CD4-positive, alpha-beta T cell treated with Interleukin-17A for 4 hours (primary cell): Measurements from ENCODE around the gene THSD4.

ENCODE experiments used
- DNase-seq: peaks from one replicate; pipeline ENCODE4 v3.0.0-alpha.2; 2020; ENCODE audit warnings: mixed read lengths

THSD4 gene

DNA sequence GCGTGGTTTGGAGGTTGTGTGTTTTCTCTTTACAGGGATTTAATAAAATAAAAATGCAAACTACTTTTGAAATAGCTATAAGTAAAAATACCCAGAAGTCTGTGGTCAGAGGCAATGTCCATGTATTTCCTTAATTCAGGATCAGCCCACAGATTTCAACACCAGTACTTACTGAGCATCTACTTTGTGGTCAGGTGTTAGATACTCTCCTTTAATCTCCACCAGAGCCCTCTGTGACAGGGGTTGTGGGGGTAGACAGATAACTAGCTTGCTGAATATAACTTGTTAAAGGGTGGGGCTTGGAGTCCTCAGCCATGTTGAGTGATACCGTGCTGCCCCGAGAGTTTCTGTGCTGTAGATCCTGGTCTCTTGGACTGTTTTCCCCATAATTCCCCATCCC lies 451.0 kb downstream of the THSD4 start:
- no peak for DNase-seq

DNA sequence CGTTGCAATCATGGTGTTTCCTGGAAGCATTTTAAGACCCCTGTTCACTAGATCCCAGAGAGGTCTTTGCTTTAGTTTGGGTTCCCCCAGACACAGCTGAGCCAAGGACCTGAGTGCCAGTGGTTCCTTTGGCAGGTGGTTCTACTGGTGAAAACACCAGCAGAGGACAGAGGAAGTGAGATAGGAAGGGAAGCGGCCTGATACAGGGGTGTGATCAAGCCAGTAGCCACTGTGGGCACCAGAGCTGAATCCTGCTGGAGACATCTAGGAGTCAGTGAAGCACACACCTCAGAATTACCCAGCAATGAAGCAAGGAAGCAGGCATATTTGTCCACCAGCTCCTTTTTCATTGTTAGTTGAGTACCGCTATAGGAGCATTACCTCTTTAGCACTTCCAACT lies 451.9 kb downstream of the THSD4 start:
- no peak for DNase-seq

DNA sequence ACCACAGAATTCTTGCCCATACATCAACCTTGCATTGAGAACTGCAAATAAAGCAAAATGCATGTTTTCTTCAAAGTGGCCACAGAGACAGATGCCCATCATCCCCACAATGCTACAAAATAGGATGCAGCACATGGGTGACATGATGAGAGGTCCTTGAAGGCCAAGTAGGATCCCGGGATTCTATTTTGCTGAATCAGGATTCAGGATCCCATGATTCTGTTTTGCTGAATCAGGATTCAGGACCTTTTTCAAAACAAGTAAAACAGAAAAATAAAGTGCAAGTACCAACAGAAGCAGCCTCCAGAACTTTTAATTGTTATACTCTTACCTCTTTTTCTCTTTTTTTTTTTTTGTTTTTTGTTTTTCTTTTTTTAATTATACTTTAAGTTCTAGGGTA lies 453.0 kb downstream of the THSD4 start:
- no peak for DNase-seq

DNA sequence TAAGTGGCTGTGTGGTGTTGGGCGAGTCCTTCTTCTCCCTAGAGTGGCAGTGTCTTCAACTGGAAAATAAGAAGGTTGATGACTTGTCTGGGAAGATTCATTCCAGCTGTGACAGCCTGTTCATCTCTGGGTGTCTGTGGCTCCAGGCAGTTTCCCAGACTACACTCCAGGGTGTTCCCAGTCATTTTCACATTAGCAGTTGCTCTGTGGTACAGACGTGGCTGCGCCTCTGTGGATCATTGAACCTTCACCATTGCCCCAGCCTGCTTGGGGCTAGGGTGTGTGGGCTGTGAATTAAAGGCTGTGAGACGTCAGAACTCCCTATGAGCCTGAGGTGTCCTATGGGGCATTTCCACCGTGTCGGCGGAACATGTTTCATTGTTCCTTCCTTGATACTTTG lies 455.5 kb downstream of the THSD4 start:
- DNase-seq, result no peak

DNA sequence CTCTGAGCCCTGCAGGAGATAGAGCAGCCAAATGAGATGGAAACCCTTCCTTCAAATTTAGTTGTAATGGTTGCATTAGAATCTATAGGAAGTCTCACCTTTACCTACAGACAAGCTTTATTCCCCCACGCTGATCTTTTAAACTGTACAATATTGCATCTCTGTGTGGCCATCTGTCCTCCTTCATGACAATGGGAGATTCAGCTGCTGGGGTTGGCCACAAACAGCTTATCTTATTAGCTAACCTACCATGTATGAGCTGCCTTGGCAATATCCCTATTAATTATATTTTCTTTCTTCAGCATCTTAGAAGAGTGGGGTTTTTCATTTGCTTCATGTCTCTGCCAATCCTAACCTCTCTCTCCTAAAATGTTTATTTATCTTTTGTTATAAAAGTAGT lies 456.4 kb downstream of the THSD4 start:
- DNase-seq, result no peak

DNA sequence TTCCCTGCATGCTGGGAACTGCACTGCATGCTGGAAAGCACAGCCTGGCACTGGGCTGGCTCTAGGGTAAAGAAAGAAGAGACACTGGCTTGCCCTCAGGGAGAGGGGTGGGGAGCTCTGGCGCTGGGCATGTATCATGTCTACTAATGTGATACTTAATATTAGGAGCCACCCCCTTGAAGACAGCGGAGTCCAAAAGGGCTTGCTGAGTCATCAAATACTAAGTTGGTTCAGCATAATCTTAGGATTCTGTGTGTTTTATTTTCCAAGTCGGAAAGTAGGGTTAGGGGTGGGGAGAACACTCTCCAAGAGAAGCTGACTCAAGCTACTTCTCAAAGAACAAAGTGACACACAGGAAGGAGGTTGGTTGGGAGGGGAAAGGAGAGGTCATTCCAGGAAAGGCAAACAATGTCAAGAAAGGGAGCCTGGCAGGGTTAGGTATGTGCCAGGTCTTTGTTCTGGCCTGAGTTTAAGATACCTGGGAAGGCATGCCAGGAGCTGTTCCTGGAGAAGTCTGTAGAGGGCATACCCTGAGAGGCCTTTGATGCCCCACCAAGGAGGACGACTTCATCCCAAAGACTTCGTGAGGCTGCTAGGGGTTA lies 457.3 kb downstream of the THSD4 start:
- DNase-seq, result no peak

DNA sequence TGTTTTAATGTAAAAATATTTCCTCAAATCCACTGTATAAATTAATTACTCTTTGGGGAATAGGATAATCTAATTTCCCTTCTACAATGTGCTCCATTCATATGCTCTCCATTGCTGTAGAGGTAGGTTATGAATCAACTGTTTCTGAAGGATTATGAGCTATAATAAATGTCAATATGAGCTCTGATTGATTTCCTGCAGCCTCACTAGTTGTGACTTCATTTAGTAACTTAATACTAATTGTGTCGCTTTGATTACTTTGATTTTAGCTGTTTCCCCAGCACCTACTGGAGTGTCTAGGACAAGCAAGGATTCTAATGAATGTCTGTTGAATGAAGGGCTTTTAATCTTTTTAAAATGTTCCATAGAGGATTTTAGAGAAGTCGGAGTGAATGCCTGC lies 458.3 kb downstream of the THSD4 start:
- no peak for DNase-seq

DNA sequence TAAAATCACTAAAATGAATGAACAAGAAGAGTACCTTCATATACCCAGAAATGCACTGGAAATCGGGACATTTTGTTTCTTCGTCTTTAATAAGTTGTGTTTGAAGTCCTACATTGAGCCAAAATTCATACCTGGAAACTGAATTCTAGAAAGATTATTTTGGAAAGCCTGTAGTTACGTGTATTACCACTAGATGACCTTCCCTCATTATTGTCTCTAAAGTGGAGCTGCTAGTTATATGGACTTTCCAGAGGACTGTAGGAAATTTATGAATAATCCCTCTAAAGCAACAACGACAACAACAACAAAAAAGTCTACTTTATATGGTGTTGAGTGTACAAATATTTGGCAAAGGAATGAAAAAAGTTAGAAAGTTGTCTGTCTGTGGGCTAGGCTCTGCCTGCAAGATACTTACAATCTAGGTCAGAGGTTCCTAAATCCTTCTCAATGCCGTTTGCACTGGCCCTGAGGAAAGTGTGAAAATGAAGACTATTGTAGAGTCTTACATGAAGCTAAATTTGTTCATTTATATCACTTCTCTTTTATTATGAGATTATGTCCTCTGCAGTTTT lies 460.3 kb downstream of the THSD4 start:
- DNase-seq, result no peak

DNA sequence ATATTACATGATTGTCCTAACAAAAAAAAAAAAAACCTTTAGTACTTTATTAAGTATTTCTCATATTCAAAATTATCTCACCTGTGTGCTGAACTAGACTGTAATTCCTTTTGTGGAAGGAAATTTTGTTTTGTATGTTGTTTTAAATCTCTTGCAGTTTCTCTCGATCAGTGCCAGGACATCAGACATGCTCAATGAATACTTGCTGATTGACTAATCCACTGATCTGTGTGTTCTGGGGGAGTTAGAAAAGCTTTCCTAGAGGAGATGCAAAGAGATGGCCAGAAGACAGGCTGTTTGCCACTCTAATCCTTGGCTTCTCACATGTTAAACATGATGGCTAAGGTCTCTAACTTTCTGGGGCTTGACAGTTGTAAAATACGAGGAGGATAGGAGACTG lies 461.8 kb downstream of the THSD4 start:
- no peak for DNase-seq

DNA sequence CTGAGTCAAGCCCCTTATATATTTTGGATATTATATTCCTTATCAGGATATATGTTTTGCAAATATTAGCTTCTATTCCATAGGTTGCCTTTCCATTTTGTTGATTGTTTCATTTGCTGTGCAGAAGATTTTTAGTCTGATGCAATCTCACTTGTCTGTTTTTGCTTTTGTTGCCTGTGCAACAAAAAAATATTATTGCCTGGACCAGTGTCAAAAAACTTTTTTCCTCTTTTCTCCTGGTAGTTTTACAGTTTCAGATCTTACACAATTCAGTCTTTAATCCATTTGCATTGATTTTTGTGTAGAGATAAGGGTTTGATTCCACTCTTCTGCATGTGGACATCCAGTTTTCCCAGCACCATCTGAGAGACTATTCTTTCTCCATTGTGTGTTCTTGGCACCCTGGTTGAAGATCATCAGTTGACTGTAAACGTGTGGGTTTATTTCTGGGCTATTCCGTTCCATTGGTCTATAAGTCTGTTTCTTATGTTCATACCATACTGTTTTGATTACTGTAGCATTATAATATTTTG lies 466.2 kb downstream of the THSD4 start:
- DNase-seq, result no peak

DNA sequence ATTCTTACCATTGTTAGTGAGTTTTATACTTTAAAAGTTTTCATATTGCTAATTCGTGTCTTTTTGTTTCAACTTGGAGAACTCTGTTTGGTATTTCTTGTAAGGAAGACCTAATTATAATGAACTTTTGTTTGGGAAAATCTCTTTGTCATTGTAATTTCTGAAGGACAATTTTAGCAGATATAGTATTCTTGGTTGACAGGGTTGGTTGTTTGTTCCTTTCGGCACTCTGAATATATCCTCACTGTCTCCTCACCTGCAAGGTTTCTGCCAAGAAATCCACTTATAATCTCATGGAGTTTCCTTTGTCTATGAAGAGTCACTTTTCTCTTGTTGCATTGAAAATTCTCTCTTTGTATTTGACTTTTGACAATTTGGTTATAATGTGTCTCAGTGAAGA lies 469.9 kb downstream of the THSD4 start:
- DNase-seq, result no peak

DNA sequence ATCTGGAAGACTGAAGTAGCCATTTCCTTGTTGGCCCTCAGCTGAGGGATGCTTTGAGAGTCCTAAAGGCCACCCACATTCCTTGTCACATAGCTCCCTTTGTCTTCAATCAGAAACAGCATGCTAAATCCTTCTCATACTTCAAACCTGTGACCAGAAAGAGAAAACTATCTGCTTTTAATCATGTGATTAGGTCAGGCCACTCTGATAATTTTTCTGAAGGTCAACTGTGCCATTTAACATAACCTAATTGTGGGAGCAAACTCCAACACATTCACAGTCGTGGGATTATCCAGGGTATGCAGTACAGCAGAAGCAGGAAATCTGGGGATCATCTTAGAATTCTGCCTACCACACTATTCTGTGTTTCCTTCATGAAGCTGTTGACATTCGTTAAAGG lies 471.2 kb downstream of the THSD4 start:
- no peak for DNase-seq

DNA sequence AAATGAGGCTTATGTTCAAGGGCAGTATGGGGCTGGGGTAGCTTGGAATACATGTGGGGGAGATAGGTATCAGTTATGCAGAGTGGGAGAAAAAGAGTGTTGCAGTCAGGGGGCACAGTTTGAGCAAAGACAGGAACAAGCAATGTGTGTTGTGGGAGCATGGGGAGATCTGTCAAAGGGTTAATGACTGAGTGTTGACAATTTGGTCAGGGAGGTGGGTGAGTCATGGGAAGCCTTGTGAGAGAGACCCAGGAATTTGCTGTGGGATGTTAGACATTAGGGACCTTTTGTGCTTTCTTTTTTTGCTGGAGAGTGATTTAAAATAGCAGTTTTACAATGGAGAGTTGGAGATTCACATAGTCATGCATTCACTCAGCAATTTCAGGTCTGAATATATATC lies 473.5 kb downstream of the THSD4 start:
- no peak for DNase-seq

DNA sequence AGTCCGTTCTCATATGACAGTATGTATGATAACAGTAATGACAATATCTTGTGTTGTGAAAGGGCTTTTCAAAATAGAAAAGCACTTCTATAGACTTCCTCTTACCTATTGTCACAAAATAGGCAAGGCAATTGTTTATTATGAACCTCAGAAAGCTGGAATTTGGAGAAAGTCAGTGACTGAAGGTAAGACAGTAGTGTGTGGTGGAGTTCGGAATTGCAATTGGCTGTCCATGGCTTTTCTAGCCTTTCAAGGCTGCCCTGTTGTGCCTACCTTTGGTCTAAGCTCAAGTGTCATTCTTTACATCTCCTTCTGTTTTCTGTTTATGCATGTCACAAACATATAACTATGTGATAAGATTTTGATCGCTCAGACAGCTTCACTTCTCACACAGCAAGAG lies 475.8 kb downstream of the THSD4 start:
- DNase-seq, result no peak

DNA sequence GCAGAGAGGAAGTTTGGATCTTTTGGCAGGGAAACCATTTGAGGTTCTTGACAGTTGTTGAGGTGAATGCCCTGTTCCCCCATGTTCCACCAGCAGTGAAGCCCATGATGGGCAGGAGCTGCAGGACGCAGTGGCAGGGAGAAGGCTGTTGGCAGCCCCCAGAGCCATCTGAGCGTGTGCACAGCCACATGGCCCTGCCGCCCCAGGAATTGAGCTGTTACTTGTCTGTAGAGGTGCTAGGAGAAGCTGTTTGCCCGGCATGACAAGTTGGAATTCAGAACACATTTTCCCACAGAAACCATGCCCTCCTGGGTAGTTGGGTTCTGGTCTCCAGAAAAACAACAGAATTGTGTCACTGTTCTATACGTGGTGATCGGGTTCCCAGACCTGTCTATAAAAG lies 476.9 kb downstream of the THSD4 start:
- no peak for DNase-seq

DNA sequence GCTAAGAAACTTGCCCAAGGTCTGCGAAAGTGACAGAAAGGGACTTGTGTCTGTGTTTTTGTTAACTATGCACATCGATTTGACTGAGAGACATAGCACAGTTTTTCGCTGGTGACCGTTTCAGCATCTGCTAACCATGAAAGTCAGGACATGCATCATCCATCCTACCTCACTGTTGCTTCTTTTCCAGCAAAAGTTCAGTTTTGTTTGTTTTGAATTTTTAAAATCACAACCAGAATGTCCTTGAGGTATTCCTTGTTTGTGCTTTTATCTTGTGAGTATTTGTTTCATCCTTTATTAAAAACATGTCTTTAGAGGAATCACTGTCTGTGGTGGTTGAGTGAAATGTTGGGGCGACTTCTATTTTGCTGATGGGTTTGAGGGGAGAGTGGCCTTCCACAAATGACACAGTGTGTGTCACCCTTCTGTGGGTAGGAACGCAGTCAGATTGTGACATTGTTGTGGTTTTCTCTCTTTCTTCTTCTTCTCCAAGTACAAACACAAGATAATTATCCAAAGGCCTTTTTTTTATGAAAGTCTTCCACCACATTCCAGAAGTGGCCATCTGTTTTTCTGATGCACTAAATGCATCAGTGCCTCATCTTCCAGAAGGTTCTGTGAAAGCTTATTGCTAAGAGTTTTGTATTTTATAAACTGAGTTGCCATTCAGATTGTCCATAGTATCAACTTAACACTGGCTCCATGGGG lies 480.7 kb downstream of the THSD4 start:
- DNase-seq, result no peak

DNA sequence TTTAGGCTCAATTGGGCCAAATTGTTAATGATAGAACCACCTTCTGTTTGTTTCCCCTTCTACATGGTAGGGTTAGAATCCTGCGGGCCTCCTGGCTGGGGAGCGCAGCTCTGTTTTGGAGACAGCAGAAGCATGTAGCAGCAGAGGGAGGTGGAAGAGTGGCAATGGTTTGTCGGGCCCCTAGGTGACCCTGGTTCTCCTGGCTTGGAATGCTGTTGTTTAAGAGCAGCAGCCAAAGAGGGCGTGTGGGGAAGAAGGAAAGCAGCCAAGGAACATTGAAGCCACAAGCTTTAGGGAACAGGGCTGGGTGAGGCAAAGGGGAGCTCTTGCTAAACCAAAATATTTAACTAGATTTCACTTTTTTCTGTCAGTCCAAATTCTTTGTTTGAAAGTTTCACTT lies 481.4 kb downstream of the THSD4 start:
- no peak for DNase-seq

DNA sequence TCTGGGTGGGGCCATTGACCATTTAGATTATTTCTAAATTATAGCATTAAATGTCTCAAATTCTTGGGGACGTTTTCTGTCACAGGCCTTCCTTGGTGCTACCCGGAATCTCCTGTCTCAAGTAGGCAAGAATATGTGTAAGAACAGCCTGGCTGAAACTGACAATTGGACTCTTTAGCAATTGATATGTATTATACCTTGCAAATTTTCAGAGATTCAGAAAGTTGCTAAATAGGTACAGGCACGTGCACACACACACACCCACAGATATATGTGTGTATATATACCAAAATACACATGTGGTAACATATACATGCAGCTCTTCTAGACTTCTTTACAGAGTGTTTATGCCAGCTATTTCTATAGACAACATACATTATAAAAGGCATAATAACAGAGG lies 481.9 kb downstream of the THSD4 start:
- DNase-seq, result no peak

DNA sequence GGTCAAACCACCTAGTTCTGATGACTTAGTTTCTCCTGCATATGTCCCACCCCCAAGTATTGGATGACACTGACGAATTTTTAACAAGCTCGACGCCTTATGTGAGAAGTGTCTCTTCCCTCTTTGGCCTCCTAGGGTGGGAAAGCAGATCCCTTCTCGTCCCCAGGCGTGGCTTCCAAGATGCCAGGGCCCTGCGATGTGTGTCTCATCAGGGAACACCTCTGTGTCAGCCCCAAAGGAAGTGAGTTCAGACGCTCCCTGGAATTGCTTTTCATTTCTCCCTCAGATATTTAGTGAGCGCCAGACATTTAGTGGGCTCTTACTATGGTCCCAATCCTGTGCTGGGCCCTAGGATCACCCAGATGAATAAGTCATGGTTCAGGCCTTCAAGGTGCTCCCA lies 482.4 kb downstream of the THSD4 start:
- DNase-seq, result no peak

DNA sequence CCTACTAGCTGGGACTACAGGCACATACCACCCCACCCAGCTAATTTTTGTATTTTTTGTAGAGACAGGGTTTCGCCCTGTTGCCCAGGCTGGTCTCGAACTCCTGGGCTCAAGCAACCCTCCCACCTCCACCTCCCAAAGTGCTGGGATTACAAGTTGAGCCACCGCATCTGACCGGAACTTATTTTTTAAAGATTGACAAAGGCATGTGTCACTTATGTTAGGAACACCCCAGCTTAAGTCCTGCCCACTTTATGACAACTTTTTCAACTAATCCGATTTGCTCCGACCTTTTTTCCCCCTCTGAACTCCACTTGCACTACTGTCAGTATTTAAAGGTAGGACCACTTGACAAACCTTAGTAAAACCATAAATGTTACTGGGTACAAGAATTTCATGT lies 483.5 kb downstream of the THSD4 start:
- no peak for DNase-seq

DNA sequence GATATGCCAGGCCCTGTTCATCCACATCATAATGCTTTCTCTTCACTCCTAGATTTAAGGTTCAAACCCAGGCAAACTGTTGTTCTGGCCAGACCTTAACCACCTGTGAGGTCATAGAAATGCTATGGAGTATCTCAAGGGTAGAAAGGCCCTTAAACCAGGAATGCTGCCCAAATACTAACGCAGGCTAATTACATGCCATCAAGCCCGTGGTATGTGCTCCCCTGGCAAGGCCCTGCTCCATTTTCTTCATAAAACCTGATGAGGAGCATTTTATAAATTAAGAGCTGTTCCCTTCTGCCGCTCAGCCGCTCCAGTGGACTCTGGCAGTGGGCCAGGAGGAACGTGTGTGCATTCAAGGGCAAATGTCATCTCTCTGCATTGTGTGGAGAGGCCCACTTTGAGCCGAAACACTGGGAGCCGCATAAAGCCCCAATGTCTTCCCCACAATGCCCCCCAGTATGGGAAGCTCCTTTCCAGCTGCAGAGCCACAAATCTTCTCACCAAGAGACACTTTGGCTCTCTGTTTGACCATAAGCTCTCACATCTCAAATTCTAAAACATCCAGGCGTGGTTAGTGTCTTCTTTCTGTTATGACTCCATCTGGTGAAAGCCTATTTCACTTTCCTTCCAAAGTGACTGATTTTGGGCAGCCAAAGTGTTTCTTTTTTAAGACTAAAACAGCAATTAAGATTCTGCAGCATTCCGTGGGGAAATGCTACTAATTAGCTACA lies 484.3 kb downstream of the THSD4 start:
- DNase-seq, result no peak

DNA sequence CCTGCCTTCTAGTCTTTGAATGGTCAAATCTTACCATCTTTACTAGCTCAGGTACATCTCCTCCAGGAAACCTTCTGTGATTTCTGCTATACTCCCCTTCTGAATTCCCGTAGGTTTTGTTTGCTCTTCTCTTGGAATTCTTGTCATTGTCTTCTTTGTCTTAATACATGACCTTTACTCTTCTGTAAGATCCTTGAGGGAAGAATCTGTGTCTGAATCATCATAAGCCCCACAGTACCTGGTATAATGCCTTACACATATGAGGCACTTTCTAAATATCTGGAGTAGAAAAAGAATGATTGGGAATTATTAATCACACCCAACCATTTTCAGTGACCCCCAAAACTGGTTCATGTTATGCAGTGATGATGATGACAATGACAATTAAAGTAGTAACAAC lies 485.0 kb downstream of the THSD4 start:
- no peak for DNase-seq

DNA sequence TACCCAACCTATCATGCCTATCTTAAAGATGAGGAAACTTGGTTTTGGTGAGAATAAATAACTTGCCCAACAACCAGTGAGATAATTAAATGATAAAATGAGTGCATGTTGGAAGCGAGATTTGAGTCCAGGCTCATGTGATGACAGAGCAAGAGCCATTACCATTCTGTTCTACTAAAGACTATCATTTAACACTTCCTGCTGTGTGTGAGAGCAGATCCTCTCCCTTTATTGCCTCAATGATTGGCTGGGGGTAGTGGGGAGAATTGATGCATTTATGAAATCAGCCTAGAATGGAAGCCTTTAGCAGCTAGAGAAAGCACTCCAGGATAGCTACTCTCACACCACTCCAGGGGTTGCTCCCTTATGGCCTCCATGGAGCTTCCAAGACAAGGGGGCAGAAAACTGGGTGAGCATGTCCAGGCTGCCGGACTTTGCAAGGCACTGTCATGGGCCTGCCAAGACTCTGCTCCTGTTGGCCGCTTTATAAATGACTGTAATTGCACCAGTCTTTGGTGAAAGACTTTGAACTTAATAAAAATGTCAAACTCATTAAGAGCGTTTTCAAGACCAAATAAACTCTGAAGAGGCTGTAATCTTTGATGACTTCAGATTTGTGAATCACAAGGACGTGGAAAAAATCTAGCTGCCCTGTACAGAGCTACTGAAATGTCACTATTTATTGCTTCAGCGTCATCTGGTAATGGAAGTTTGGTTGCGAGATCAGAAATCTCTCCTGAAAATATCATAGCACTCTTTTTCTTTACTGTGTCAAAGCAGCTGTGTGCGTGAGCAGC lies 486.0 kb downstream of the THSD4 start:
- DNase-seq, result no peak
